ENCODE data around the gene PGGHG.
"Not testable (repeated sequence)": the region's sequence is repeated elsewhere in the genome, so short reads cannot be mapped to it uniquely, and the experiment has no call there.

Gene PGGHG

DNA sequence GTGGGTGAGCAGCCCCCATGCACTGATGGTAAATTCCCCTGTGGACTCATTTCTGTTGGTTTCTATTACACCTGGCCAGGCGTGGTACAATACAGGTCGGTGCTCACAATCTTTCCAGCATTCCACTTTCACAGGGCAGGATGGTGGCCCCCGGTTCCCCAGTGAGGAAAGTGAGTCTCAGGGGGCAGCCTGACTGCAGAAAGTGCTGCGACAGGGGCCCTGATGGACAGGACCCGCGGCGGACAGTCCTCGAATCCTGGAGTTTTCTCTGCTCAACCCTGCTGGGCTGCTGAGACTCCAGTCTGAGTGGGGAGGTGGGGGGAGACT, 3.1 kb upstream of the PGGHG start:
- DNase-seq = no peak

DNA sequence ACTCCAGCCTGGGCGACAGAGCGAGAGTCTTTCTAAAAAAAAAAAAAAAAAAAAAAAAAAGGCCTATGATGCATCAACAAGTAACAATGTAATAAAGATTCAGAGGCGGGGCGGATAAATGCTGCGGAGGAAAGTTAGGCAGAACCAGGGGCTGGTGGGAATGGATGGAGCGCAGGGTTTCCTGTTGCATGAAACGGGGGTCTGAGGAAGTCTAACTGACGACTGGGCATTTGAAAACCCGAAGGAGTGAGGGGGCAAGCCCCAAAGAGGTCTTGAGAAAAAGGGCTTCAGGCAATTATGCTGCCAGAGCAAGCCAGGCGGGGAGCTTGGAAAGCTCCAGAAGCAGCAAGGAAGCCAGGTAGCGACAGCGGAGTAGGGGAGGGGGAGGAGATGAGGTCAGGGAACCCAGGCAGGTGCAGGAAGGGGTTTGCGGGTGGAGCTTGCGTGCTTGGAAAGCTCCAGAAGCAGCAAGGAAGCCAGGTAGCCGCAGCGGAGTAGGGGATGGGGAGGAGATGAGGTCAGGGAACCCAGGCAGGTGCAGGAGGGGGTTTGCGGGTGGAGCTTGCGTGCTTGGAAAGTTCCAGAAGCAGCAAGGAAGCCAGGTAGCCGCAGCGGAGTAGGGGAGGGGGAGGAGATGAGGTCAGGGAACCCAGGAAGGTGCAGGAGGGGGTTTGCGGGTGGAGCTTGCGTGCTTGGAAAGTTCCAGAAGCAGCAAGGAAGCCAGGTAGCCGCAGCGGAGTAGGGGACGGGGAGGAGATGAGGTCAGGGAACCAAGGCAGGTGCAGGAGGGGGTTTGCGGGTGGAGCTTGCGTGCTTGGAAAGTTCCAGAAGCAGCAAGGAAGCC, 1.7 kb upstream of the PGGHG start:
- DNase-seq = not testable (repeated sequence)

DNA sequence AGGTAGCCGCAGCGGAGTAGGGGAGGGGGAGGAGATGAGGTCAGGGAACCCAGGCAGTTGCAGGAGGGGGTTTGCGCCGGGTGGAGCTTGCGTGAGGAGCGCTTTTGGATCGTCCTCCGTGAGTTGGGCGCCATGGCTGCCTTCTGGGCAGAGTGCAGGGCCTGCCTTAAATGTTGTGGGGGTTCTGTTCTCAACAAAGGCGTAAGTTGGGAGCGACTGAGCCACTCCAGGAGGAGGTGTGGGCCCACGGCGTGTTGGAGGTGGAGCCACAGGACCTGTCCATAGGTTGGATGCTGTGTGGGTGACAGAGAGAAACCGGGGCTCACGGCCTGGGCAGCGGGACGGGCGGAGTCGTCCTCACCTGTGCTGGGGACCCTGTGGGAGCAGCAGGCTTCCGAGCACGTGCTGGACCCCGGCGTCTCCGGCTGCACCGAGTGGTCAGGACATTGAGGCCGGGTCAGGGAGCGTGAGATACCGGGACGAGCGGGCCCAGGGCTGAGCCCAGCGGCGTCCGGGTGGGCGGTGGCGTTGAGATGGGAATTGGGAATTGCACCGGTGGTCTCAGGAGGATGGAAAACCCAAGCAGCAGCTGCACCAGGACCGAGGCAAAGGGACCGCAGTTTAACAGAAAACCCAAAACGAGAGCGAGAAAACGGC, 977 bp upstream of the PGGHG start:
- no peak for DNase-seq

DNA sequence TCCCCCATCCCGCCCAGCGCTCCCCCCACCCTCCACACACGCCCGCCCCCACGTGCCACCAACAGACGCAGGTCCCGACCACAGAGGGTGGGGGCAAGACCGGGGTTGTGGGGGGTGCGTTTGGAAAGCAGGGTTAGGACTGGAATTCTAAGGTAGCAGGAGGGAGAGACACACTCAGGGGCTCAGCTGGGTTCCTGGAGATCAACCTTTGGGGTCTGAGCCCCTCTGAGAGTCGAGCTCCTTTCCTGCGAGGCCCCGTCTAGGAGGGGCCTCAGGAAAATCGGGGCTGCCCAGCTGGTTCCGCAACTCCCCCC, 429 bp downstream of the PGGHG start:
- no peak for DNase-seq

DNA sequence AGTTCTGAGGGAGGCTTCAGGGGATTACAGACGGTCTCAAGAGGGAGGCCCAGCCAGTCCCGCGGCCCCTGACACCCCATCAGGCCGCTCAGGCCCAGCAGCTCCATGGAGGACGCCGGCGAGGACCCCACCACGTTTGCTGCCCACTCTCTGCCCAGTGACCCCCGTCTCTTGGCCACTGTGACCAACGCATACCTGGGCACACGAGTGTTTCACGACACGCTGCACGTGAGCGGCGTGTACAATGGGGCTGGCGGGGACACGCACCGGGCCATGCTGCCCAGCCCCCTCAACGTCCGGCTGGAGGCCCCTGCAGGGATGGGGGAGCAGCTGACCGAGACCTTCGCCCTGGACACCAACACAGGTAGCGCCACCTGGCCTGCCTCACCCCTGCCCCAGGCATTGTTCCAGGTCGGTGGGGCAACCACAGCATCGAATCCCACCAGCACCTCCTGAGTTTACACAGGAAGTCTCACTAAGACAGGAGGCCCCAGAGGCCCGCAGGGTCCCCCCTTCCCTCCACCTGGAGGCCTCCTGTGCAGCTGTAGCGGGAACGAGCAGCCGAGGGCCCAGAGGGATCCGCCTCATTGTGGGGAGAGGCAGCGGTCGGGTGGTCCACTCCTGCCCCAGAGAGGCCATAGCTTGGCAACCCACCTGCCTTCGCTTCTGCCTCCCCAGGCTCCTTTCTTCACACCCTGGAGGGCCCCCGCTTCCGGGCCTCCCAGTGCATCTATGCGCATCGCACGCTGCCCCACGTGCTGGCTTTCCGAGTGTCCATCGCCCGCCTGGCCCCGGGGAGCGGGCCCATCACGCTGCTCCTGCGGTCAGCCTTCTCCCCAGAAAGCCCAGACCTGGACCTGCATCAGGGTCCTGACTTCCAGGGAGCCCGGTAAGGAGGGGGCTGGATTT, 1.0 kb downstream of the PGGHG start:
- DNase-seq = no peak

DNA sequence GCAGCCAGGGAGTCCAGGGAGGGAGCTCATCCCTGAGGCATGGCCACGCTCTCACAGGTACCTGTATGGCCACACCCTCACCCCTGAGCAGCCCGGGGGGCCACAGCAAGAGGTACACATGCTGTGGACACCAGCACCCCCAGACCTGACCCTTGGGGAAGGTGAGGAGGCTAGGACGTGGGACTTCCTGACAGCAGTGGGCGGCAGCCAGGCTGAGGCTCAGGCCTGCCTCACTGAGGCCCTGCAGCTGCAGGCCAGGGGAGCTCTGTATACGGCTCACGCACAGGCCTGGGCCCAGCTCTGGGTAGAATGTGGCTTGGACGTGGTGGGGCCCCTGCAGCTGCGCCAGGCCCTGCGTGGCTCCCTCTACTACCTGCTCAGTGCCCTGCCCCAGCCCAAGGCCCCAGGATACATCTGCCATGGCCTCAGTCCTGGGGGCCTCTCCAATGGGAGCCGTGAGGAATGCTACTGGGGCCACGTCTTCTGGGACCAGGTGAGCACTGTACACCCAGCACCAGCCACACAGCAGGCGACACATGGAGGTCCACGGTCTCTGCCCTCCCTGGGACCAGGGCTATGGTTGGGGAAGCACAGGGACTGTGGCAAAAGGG, 1.8 kb downstream of the PGGHG start:
- DNase-seq = no peak

DNA sequence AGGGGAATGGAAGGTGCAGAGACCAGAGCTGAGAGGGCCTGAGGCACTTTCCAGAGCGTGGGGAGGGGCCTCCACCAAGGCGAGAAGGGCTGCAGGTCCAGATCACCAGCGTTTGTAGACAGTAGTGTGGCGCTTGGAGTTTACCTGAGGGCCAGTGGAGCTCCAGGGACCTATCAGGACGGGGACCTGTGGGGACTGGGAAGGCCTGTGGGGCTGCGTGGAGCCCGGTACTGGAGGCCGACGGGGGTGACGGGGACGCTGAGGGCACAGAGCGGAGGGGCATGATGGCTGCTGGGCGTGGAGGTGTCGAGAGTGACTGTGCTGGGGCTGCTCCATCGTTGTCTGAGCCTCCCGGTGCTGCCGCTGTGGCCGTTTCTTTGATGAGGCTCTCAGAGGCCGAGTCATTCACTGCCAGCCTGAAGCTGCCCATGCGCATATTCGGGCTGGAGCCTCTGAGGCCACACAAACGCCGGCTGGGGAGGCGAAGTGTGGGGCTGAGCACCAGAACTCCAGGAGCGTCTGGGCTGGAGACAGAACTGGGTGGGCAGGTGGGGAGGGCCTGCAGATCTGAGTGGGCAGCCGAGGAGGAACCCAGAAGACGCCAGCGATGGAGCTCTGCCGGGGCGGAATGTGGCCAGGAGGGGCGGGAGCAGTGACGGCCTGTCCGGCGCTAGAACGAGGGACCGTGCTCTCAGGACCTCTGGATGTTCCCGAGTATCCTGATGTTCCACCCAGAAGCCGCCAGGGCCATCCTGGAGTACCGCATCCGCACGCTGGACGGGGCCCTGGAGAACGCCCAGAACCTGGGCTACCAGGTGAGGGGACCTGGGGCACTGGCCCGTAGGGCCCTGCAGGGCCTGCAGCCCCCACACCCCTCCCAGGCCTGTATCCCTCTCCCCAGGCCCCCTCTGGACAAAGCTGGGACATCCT, 2.6 kb downstream of the PGGHG start:
- DNase-seq = no peak

DNA sequence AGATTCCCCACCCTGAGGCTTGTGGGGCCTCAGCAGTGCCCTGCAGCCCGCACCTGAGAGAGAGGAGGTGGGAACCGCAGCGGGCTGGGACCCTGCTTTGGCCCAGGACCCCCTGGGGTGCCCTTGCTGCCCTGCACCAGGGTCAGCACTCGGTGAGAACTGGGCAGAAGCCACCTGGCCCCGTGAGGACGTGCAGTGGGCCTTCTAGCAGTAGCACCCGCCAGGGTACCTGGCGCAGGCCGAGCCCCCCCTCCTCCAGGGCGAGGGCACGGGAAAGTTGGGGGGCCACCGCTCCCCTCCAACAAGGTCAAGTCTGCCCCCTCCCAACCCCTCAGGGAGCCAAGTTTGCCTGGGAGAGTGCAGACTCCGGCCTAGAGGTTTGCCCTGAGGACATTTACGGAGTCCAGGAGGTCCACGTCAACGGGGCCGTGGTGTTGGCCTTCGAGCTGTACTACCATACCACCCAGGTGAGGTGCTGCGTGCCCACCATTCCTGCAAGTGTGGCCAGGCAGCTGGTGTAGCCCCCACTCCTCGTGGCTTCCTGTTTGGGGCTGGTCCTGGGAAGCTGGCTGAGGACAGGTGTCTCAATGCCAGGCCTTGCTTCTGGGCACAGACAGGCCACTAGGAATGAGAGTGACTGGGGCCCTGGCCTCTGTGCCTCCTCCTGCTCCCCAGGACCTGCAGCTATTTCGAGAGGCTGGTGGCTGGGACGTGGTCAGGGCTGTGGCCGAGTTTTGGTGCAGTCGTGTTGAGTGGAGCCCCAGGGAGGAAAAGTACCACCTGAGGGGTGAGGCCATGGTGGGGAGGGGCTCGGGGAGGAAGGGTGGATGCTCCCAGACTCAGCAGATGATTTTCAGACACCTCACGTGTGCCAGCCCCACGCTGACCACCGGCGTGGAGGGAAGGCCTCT, 3.5 kb downstream of the PGGHG start:
- no peak for DNase-seq

DNA sequence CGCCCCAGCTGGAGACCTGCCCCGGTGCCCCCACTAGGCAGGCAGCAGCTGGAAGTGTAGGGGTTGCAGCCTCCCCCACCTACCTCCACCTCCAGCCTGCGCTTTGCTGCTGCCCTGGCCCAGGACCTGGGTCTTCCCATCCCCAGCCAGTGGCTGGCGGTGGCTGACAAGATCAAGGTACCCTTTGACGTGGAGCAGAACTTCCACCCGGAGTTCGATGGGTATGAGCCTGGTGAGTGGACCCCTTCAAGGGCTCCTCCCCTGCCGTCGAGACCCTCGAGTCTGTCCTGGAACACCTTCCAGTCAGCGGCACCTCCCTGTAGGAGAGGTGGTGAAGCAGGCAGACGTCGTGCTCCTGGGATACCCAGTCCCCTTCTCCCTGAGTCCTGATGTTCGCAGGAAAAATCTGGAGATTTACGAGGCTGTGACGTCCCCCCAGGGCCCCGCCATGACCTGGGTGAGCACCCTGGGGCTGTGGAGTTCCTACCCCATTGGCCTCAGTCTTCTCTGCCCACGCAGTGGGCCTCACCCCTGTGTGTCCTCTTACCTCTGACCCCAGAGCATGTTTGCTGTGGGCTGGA, 4.4 kb downstream of the PGGHG start:
- no peak for DNase-seq

DNA sequence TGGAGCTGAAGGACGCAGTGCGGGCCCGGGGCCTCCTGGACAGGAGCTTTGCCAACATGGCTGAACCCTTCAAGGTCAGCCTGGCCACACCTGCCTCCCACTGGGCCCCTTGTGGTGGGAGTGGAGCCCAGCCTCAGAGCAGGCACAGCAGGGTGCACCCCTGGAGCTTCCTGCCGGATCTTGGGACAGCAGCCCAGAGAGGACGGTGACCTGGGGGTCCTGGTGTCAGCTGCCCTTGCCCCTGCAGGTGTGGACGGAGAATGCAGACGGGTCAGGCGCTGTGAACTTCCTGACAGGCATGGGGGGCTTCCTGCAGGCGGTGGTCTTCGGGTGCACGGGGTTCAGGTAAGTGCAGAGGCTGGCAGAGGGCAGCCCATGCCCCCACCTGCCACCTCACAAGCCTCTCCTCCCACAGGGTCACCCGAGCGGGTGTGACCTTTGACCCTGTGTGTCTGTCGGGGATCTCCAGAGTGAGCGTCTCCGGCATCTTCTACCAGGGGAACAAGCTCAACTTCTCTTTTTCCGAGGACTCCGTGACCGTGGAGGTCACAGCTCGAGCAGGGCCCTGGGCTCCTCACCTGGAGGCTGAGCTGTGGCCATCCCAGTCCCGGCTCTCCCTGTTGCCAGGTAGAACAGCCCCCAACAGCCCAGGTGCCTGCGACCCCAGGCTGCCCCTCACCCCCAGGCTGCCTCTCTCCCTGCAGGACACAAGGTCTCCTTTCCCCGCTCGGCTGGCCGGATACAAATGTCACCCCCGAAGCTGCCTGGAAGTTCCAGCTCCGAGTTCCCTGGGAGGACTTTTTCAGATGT, 5.1 kb downstream of the PGGHG start:
- no peak for DNase-seq

DNA sequence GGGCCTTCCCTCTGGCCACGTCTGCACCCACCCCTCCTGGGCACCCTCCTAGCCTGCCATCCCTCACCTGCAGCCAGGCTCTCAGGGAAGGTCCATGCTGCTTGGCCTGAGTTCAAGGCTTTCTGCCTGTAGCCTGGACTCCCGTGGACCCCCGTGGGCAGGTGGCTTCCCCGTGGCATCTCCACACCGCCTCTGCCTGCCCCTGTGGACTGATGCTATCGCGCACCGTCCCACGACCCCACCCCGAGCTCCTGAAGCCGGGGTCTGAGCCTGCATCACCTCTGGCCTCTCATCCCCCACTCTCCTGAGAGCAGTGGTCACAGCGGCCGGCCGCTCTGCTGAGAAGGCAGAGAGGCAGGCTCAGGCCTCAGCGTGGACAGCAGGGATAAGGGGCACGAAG, 5.9 kb downstream of the PGGHG start:
- DNase-seq = no peak

DNA sequence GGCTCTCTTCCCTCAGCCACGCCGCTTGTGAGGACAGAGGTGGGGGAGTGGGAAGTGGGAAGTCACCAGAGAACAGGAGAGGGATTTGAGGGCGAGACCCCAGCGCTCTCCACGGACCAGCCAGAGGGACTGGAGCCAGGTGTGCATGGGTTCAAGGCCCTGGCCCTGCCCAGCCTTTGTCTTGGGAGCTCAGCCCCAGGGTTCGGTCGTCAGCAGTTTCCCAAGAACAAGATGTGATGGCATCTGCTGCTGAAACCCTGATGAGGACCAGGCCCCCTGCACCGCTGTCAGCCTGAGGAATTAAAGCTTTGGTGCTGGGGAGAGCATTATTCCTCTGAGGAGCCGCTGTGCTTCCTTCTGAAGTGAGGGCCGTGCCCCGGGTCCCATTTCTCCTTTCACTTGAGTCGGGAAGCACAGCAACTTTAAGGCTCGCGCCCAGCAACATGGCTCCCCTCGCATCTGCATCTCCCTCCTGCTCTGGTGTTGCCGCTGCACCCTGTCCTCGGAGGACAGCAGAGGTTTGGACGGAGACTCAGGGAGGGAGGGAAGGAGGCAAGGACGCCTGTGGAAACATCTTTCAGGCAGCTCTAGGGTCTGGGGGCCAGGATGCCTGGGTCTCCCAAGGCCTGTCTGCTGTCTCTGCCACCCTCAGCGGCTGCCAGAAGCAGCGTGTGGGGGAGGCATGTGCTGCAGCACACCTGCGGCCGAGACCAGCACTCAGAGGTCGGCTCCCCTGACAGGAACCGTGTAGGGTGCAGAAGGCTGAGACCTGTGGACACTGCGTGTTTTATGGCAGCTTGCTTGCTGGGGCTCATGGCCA, 6.6 kb downstream of the PGGHG start:
- DNase-seq = no peak

DNA sequence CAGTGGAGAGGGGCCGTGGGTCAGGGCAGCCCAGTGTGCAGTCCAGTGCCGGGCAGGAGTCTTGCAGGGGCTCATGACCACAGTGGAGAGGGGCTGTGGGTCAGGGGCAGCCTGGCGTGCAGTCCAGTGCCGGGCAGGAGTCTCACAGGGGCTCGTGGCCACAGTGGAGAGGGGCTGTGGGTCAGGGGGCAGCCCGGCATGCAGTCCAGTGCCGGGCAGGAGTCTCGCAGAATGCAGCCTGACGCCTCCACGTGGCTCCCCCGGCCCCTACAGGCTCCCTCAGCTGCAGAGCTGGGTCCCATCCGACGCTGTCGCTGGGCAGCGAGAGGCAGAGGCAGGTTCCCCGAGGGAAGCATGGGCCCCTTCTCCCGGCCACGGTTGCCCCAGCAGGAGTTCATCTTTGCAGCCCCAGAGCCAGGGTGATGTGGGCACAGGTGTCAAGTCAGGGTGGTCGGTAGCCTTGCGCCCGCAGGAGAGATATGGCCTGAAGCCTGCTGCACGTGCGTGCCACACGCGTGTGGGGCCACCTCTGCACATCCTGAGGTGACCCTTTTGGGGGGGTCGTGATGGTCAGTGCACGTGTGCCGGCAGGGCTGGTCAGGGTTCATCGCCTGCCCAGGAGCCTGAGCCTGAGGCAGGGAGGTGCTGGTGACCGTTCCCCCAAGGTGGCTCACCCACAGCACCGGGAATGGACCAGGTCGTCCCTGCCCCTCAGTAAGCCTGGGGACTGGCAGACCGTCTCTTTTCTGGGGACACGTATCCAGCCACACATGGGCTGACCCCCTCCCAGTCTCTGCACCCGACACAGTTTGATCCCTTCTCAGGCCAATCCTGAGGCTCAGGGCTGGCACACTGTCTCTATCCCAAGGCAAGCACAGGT, 7.5 kb downstream of the PGGHG start:
- no peak for DNase-seq

DNA sequence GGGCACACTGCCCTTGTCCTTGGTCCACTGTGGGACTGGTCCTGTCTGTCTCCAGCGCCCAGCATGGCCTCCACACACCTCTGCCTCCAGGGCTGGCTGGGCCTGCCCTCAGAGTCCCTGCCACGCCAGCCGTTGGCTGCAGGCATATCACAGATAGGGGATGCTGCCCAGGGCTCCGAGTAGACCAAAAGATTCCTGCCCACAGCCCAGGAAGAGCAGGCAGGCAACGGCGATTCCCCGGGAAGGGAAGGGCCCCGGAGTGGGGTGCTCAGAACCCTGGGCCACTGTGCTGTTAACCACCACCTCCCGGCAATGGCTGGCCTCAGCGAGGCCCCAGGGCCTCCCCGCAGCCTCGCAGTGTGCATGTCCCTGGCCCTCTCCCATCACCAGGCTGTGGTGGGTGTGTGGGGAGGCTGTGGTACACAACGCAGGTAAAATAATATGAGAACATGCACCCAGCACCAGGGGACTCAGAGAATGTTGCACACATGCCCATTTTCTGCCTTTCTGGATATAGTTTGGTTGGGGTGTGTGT, 8.2 kb downstream of the PGGHG start:
- DNase-seq = no peak

DNA sequence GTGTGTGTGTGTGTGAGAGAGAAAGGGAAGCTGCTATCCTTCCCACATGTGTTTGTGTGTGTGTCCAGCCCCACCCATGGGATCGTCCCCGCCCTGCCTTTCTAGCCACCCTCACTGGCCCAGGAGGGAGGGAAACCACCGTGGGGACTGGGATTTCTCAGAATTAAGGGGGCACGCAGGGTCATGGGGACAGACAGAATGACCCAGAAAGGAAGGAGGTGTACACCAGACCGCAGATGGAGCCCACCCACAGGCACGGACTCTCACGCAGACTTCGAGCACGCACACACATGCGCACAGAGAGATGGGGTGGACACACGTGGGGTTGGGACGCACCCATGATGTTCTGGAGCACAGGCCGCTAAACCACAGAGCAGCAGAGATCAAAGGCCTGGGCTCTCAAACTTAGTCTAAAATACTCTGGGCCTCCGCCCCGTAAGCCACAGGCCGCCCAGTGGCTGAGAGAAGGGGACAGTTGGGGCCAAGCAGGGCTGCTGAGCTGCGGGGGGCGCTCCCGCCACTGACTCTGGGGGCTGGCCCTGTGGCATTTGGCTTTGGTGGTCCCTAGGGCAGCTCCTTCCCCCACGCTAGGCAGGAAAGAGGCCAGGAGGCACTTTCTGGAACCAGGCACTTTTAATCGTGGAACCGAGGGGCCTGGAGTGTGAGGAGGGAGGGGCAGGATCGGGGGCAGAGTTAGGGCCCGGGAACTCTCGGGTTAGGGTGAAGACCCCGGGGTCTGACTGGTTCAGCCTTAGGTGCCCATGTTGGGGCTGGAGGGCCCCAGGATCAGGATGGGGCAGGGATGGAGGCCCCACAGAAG, 8.9 kb downstream of the PGGHG start:
- no peak for DNase-seq

DNA sequence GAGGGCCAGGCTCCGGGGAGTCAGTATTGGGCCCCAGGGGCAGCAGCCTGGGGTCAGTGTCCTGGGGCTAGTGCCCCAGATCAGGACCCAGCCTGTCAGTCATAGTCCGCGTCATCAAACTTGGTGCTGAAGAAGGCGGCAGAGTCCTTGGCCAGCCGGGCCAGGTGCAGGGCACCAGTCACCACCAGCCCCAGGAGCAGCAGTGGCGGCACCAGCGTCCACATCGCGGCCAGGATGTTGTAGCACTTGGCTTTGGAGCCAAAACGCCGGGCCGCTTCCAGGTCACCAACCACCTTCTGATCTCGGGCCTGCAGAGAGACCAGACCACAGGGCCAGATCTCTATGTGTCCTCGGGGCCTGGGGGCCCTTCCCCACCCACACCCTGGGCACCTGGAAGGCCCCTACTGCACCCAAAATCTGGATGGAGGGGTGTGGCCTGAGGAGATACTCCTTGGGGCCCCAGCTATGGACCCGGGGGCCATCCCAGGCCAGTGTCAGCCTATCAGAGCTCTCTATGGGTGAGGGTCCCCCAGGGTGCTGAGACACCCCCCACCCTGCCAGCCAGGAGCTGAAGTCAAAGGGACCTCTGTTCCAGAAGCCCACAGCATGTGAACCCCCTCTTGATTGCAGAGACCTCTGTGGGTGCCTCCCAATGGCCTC, 9.6 kb downstream of the PGGHG start:
- no peak for DNase-seq

All from activated CD4-positive, alpha-beta T cell treated with anti-CD3 and anti-CD28 coated beads, Interleukin-2, Interleukin-6, amounts not matched to agents 100 ng/mL and 50 ng/mL, durations not matched to agents 16 hours and 8 hours (primary cell).